ENCODE results near the gene SLC16A9.

The SLC16A9 gene

GRCh38 chr10:59631882-59632807, 77.5 kb downstream of the SLC16A9 start:
- no peak for TF ChIP-seq ARNTL (CRISPR knock-in tag; IDR thresholded peaks at IDR 0.05; ENCODE audit: borderline replicate concordance, low read depth)
- TF ChIP-seq, protein P1, sequence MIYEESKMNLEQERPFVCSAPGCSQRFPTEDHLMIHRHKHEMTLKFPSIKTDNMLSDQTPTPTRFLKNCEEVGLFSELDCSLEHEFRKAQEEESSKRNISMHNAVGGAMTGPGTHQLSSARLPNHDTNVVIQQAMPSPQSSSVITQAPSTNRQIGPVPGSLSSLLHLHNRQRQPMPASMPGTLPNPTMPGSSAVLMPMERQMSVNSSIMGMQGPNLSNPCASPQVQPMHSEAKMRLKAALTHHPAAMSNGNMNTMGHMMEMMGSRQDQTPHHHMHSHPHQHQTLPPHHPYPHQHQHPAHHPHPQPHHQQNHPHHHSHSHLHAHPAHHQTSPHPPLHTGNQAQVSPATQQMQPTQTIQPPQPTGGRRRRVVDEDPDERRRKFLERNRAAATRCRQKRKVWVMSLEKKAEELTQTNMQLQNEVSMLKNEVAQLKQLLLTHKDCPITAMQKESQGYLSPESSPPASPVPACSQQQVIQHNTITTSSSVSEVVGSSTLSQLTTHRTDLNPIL (CRISPR knock-in tag; IDR thresholded peaks at IDR 0.05; ENCODE audit: low read depth) = no peak
- TF ChIP-seq ZC3H10 (CRISPR knock-in tag; IDR thresholded peaks at IDR 0.05) = no peak
- TF ChIP-seq SNAI2 (CRISPR knock-in tag; IDR thresholded peaks at IDR 0.05) = no peak
- TF ChIP-seq ZNF565 (CRISPR knock-in tag; conservative IDR thresholded peaks at IDR 0.05; ENCODE audit: low read depth) = no peak
- TF ChIP-seq GLIS3 (CRISPR knock-in tag; IDR thresholded peaks at IDR 0.05) = no peak
- TF ChIP-seq TSHZ2 (CRISPR knock-in tag; IDR thresholded peaks at IDR 0.05) = no peak
- no peak for TF ChIP-seq PPARA (CRISPR knock-in tag; IDR thresholded peaks at IDR 0.05; ENCODE audit: borderline replicate concordance)
- no peak for TF ChIP-seq CSDC2 (CRISPR knock-in tag; IDR thresholded peaks at IDR 0.05)
- no peak for TF ChIP-seq TCF4 (CRISPR knock-in tag; IDR thresholded peaks at IDR 0.05; ENCODE audit: borderline replicate concordance)
- TF ChIP-seq ZFP30 (CRISPR knock-in tag; IDR thresholded peaks at IDR 0.05) = no peak
- TF ChIP-seq POU6F1 (CRISPR knock-in tag; IDR thresholded peaks at IDR 0.05; ENCODE audit: borderline replicate concordance, low read depth) = no peak

GRCh38 chr10:59631237-59631636, 78.4 kb downstream of the SLC16A9 start:
- TF ChIP-seq TOX (CRISPR knock-in tag; IDR thresholded peaks at IDR 0.05; ENCODE audit: borderline replicate concordance) = no peak
- no peak for TF ChIP-seq PPARA (CRISPR knock-in tag; IDR thresholded peaks at IDR 0.05; ENCODE audit: borderline replicate concordance)
- TF ChIP-seq POU6F1 (CRISPR knock-in tag; IDR thresholded peaks at IDR 0.05; ENCODE audit: borderline replicate concordance, low read depth) = no peak
- no peak for TF ChIP-seq CSRNP3 (CRISPR knock-in tag; IDR thresholded peaks at IDR 0.05)
- TF ChIP-seq ZC3H10 (CRISPR knock-in tag; IDR thresholded peaks at IDR 0.05) = no peak
- no peak for TF ChIP-seq ZNF565 (CRISPR knock-in tag; conservative IDR thresholded peaks at IDR 0.05; ENCODE audit: low read depth)
- TF ChIP-seq RARB (CRISPR knock-in tag; IDR thresholded peaks at IDR 0.05) = no peak
- TF ChIP-seq ARNTL (CRISPR knock-in tag; IDR thresholded peaks at IDR 0.05; ENCODE audit: borderline replicate concordance, low read depth) = no peak
- no peak for ATAC-seq

More at GRCh38 chr10:59631882-59632807, 77.5 kb downstream of the SLC16A9 start:
- no peak for ATAC-seq

DNA sequence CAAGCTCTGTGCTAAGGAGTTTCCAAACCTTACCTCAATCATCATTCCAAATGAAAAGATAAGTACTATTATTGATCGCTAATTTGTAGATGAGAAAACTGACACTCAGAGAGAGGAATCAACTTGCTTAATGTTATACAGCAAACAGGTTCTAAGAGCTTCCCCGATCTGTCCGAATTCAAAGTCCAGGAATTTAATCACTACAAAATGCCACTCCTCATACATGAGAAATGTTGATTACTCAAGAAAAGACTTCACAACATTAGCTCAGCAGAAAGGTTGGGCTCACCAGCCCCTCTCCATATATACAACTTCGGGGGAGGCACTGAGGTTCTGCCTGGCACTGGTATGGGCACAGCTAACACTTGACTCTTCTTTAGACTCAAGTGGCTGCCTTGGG, 80.7 kb downstream of the SLC16A9 start:
- ATAC-seq = no peak
- TF ChIP-seq ZNF565 (CRISPR knock-in tag; conservative IDR thresholded peaks at IDR 0.05; ENCODE audit: low read depth) (no peak), TSHZ2 (CRISPR knock-in tag; IDR thresholded peaks at IDR 0.05) (no peak)
